Skeletal muscle cell (primary cell): ENCODE results near the gene CAB39.

ENCODE experiments used
- DNase-seq: peaks from one replicate; pipeline ENCODE4 v3.0.0-alpha.2; 2010; ENCODE audit warnings: low read depth
- H3K4me3 ChIP-seq: 2 replicates; pipeline ENCODE4 v1.5.1; 2011; ENCODE audit warnings: low read depth, mild to moderate bottlenecking, control low read depth, low read length, moderate library complexity

The CAB39 gene

DNA sequence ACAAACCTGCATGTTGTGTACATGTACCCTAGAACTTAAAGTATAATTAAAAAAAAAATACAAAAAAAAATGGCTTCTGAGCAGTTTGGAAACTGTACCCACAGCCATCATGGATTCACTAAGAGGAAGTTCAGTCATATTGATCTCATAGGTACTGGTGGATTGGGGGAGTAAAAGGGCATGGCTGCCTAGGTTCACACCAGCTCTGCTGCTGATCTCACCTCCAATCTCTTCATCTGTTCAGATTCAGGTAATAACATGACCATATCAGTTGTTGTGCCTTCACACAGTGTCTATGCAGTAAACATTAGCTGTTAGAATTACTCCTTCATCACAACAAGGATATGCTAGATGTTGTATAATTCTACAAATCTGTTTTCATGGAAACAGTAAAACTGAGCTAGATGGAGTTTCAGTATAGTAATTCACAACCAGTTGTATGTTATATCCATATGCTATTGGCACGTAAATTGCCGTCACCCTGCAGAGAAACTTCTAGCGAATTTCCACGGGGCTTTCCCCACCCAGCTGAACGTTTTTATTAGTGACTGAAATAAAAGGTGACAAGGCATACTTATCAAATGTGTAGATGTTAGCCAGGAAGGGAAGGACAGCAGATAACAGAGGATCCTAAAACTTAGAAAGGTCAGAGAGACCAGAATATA is 92.8 kb downstream of the CAB39 start:
- H3K4me3 ChIP-seq = no peak overlapping the region
- DNase-seq = no peak

DNA sequence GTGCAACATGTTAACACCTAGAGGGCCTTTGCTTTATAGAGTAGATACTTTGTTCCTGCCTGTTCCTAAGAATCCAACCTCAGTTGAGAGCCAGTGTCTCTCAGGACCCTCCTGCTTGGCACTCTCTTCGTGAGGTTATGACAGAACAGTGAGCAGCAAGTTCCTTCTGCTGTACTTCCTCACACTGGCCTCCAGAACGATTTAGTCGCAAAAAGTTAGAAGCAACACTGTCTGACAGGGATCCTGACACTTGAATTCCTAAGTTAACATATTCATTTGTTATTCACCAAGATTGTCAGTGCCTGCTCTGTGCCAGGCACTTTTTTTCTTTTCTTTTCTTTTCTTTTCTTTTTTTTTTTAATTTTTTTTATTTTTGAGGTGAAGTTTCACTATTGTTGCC is 95.1 kb downstream of the CAB39 start:
- no peak for DNase-seq
- H3K4me3 ChIP-seq = no peak overlapping the region

DNA sequence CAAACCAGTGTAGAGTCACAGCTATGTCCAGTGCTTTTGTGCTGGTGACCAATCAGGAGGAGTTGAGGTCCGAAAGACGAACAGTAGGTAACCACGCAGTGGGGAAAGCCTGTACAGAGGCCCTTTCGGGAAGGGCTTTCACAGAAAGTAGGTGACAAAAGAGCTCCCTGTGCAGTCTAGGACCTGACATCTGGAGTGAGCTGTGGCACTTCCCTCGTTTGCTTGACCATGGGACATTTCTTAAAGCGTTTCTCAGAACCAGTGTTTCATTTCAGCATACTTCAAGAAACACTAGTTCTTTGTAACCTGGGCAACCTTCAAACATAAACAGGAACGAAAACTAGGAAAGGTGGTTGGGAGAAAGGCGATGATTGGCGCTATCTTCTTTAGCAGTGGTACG is 96.4 kb downstream of the CAB39 start:
- DNase-seq = no peak
- H3K4me3 ChIP-seq = no peak overlapping the region

DNA sequence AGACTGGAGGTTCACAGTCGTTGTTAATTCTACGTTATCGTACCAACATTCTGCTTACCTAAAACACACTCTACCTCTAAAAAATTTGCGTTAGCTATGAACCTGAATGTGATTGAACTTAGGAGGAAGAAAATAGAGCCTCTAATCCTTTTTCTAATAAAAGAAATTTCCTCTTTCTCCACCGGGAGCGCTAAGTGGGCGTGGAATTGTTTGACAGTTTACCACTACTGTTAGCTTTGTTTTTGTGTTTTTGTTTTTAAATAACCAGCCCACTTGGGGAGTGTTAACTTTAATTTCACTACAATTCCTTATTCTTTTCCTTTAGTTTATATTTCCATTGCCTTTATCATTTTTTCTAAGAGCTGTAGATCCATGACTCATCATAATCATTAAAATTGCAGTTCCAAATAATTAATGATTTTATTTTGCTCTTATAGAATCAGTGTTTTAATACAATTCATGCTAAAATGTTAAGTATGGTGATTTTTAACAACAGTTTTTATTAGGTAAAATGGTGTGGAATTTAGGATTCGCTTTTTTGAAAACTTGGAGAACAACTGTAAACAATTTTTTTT is 97.1 kb downstream of the CAB39 start:
- H3K4me3 ChIP-seq = no peak overlapping the region
- no peak for DNase-seq

DNA sequence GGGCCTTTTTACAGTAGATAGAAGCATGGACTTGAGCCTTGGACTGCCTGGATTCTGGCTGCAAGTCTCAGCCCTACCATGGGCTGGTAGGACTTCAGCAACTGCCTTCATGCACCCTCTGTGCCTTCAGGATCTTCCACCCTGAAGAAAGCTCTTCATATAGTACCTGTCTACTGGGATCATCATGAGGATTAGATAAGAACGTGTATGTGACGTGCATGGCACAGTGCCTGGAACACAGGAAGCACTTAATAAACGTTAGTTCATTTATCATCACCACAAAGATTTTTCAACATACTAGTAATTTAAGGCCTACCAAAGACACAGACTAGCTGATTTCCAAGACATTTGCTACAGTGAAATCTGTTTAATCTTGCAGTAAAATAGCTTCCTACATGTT is 98.9 kb downstream of the CAB39 start:
- no peak for DNase-seq
- H3K4me3 ChIP-seq = no peak overlapping the region

DNA sequence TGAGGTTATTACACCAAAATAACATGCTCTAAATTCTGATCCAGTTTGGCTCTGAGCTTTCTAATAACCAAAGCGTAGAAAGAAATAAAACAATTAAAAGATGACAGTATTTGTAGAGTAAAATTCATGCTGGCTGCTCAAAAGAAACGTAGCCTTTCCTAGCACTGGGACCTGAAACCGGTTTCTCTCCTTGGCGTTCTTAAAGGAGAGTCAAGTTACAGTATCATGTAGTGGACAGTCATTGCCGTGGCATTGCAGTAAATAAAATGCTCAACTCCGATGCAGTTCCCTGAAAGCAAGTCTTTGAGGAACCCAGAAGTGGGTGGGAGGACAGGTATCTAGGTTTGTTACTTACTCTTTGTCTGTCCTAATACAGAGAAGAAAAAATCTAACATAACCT is 99.4 kb downstream of the CAB39 start:
- H3K4me3 ChIP-seq = no peak overlapping the region
- no peak for DNase-seq

DNA sequence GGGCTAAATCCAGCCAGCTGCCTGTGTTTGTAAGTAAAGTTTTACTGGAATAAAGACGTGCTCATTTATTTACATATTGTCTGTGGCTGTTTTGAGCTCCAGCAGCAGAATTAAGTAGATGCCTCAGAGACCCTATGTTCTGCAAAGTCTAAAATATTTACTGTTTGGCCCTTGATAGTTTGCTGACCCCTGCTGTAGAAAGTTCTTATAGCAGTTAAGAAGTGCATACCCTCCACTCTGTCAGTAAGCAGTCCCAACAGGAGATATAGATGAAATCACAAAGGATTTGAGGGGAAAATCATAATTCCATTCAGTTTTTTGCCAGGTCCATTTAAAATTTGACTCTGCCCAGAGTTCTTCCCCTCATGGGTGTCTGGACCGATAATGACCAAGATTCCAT is 102.0 kb downstream of the CAB39 start:
- no peak for DNase-seq
- H3K4me3 ChIP-seq = no peak overlapping the region

DNA sequence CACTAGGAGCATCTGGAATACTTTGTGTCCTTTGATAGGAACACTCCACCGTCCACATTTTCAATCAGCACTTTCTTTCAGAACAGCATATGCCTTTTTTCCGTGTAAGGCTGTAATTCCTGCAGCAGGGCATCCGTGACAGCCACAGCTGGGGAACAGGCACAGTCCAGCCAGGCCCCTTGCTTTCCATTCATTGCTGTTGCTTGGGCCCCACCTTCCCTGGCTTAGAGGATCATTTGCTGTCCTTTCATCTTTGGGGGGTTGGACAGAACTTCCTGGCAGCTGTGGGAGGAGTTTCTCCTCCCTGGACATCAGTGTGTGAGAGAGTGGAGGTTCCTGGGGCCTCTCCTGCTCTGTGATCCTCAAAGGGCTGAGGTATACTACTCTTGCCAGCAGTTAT is 102.4 kb downstream of the CAB39 start:
- no peak overlapping the region for H3K4me3 ChIP-seq
- no peak for DNase-seq

DNA sequence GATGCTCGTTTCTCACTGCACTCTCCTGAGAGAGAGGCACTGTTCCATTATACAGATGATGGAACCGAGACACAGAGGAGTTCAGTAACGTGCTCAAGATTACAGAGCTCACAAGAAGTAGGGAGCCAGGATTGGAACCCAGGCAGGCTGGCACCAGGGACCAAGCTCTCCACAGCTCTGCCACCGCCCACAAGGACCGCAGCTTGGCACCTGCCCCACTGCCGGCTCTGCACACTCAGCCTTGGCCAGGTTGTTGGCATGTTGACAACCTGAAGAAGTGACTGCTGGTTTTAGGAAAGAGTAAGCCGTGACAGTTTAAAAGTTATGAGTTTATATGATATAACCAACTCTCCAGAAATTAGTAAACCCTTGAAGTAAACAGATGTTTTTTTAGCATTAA is 104.1 kb downstream of the CAB39 start:
- no peak overlapping the region for H3K4me3 ChIP-seq
- DNase-seq = no peak

DNA sequence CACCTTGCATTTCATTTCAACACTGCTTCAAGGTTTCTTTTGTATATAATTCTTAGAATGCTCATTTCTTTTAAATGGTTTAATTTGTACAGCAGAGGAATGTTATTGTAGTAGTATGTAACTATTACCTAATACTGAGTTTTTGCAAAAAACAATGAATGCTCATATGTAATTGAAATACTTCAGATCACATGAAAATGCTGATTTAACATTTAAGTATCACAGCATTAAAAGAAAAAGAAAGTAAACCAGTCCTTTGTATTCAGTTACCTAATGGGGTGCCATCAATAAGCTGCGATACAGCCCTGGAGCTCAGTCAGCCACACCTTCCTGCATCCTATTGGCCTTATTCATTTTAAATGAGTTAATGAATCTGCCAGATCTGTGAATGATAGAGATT is 106.8 kb downstream of the CAB39 start:
- no peak for DNase-seq
- H3K4me3 ChIP-seq = no peak overlapping the region

DNA sequence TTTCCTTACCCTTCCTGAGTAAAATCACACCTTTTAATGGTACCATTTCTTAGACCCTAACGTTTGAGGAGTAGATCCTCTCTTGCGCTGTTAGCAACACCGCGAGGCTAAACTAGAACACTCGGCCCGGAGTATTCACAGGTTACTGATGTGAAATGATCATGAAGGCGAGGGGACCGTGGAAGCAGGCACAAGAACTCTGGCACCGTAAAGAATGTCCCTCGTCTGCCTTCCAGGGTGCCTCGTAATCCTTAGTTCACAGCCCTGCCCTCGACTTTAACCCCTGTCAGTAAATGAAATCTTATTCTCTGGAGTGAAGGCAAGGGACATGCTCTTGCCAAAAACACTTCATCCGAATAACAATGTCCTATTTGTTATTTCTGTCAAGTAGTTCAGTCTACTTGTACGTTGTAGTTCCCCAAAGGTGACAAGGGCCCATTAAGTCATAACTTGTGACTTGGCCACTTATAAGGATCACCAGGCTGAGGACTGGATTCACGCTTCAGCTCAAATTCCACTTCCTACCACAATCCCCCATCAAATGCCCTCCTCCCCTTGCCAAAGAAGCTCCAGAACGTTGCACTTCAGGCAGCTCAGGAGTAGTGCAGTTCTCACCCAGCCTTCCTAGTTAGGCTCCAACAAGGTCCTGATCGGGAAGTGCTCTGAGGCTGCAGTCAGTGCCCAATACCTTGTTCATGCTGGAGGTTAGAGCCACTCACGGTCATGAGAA is 108.8 kb downstream of the CAB39 start:
- no peak overlapping the region for H3K4me3 ChIP-seq
- no peak for DNase-seq

DNA sequence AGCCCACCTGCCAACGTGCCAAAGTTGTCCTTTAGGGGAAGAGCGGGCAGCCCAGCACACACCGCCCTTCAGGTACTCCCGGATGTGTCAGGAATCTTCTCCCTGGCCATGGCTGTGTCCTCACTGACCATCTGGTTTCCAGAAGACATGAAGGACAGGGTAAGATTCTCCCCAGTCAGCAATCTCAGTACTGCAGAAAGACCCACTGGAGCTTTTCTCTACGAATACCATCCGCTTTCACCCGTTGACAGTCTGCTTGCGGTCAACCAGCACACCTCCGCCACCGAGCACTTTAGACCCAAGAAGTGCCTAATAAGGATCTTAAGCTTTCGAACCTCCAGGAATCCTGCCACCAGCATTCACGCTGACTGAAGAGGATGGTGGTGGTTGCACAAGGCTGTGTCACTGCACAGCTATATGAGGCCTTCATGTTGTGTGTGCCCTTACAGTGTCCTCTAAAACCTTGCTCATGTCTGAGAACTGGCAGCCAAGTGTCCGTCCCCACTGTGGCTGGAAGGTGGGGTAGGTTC is 109.4 kb downstream of the CAB39 start:
- no peak for DNase-seq

DNA sequence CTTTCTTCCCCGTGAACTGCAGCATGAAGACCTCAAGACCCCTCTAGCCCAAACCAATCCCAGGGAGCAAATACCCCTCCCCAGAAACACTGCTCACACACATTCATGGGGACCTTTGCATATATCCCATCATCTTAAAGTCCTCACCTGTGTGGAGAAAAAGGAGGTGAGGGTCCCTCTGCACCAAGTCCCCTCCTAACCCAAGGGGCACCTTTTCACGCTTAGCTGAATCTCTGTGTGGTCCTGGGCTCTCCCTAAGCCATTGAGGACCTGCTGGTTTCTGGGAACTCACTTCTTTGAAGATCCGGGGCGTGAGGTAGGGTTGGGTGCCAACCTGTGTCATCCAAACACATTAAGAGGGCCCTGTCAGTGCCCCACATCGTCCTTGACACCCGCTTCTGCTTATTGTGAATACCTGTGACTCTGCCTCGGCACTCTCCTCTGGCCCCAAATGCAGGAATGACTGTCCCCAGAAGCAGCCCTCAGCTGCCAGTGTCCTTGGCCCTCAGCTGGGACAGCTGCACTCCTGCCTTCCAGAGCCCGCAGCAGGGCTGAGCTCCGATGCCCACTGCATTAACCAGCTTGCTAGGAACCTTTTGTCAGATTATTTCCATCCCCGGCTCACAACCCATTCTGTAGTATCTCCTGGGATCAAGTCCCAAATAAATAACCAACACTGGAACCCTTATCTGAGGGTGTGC is 110.8 kb downstream of the CAB39 start:
- no peak overlapping the region for H3K4me3 ChIP-seq
- no peak for DNase-seq

More for the DNA sequence above, 109.4 kb downstream of the CAB39 start:
- no peak overlapping the region for H3K4me3 ChIP-seq

DNA sequence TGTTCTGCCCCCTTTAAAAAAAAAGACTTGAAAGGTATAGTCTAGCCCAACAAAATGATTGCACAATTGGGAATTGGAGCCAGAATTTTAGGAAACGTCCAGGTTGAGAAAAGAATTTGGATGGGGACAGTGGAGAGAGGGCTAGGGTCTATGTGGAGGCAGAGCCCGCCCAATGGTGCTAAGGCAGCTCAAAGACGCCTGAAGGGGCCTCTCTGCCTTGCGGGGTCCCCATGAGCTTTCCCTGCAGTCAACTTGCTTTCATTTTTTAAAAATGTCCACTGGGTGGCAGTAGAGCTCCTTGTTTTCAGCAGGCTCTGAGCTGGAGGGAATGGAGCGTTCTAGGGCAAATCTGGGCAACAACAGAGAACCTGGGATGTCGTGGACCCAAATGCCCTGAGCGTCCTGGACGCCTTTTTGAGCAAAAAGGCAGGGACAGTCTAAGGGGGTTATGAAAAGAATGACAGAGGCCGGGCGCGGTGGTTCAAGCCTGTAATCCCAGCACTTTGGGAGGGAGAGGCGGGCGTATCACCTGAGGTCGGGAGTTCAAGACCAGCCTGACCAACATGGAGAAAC is 111.8 kb downstream of the CAB39 start:
- peak overlapping the region; percentile 38 for H3K4me3 ChIP-seq
- DNase-seq = peak; percentile 39

DNA sequence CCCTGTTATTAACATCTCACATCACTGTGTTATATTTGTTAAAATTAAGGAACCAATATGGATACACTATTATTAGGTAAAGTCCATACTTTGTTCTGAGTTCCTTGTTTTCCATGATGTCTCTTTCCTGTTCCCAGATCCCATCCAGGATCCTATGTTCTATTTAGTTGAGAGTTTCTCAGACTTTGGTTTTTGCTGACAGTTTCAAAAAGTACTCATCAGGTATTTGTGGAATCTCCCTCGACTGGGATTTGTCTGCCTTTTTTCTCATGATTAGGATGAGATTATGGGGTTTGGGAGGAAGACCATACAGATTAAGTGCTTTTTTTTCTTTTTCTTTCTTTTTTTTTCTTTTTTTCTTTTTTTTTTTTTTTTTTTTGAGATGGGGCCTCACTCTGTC is 112.7 kb downstream of the CAB39 start:
- no peak overlapping the region for H3K4me3 ChIP-seq
- DNase-seq = no peak

DNA sequence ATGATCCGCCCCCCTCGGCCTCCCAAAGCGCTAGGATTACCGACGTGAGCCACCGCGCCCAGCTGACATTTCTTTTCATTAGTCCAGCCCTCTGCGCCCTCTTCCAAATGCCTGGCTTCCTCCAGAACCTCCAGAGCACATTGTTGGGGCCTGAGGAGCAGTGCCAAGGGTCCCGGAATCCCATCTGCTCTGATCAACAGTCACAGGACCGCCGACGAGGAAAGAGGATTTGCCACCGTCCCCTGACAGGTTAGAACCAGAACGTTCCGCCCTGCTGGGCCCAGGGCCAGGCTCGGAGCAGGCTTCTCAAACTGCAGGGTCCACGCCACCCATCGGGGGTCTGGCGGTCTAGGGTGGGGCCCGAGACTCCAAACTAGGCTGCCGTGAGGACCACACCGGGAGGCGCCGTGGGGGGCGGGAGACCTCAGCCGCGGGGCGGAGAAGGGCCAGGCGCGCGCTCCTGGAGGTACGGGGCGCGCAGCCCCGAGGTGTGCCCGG is 115.2 kb downstream of the CAB39 start:
- H3K4me3 ChIP-seq = peak overlapping the region; percentile 33
- no peak for DNase-seq

DNA sequence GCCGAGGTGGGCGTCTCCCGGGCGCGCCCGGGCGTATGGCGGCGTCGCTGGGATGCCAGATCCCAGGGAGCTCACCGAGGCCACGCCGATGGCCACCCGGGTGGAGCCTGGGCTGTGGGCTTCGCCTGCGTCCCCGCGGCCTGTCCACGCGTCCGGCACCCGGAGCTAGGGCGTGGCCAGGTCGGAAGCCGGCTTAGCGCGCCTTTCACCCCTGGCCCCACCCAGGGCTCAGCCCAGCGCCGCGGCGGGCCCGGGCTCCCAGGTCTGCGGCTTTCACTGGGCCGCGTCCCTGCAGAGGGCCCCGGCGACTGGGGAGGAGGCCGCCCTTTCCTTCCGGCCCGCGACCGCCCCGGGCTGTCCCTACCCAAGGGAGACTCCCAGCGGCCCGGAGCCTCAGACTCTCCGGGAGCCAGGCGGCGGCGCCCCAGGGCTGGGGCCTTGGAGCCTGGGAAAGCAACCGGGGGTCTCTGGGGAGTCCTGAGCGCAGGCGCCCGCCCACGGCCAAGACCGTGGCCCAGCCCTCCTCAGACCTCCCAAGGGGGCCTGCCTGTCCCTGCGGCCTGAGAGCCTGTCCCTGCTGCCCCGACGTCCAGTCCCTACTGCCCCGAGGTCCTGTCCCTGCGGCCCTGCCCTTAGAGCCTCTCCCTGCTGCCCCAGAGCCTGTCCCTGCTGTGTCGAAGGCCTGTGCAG is 115.8 kb downstream of the CAB39 start:
- peak overlapping the region; percentile 33 for H3K4me3 ChIP-seq
- no peak for DNase-seq

DNA sequence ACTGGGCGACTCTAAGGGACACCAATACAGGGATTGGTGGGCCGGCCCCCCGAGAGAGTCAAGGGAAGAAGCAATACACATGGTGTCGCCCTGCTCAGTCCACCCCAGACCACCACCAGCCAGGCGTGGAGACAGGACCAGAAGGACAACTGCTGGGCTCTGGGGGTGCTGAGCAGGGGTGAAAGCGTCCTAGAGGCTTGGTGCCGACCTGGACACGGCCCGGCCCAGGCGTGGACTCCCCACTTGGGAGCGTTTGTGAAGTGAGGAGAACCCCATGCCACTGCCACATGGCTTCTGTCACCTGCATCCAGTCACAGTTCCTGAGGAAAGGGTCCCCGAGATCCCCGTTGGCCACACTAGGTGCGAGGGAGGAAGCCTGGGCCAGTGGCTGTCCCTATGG is 116.7 kb downstream of the CAB39 start:
- H3K4me3 ChIP-seq = no peak overlapping the region
- no peak for DNase-seq

DNA sequence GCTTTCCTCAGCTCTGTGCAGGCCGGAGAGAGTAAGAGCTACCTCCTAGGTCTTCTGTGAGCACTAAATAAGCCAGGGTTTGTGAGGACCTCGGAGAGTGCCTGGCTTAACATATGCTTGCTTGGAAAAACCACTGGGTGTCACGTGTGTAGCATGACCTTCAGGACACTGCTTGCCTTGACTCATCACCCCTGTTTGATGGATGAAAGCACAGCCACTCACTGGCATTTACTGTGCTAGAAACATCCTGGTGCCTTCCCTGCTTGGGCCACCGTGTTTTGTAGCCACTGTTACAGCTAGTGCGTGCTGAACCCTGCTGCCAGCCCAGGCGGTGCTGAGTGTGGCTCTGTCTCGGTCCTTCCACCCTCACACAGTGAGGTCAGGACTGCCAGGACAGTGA is 117.3 kb downstream of the CAB39 start:
- H3K4me3 ChIP-seq = no peak overlapping the region
- no peak for DNase-seq
